HEK293 (cell line): ENCODE measurements around the gene LBX1.

Experiments used
- CTCF ChIA-PET: fragments of 350-600 bp; formaldehyde crosslinking; extraction: SDS; loops from one replicate; lab custom pipeline; 2021; ENCODE audit warnings: antibody characterized with exemption; lab: Yijun Ruan, JAX
- POLR2A ChIA-PET: fragments of 300-600 bp; formaldehyde crosslinking; extraction: SDS; loops from one replicate; lab custom pipeline; 2020; ENCODE audit warnings: antibody characterized with exemption, inconsistent platforms; lab: Yijun Ruan, JAX
- H3K27ac ChIP-seq: fragments of 200-500 bp; sonication (Bioruptor generic); 2 replicates; pipeline ENCODE4 v1.5.1; 2014; ENCODE audit warnings: low read depth, low read length, control low read depth, inconsistent platforms; ENCODE audit errors: extremely low read depth
- H3K36me3 ChIP-seq, 2 experiments: fragments of 200-500 bp in 1 of 2; sonication (Bioruptor generic) in 1 of 2; 1 replicate in 1 of 2; 2 replicates in 1 of 2; pipeline ENCODE4 v1.5.1; 2014 to 2017; ENCODE audit warnings: inconsistent platforms in 2 of 2, low read length in 2 of 2; ENCODE audit not compliant: control insufficient read depth in 2 of 2, insufficient read depth in 1 of 2
- H3K4me1 ChIP-seq: fragments of 200-500 bp; sonication (Bioruptor generic); 2 replicates; pipeline ENCODE4 v1.5.1; 2014; ENCODE audit warnings: mild to moderate bottlenecking, low read length, inconsistent platforms; ENCODE audit not compliant: control insufficient read depth, insufficient read depth
- H3K4me3 ChIP-seq: 2 replicates; pipeline ENCODE4 v1.5.1; 2011; ENCODE audit warnings: low read depth, mild to moderate bottlenecking, control low read depth, low read length, moderate library complexity
- H3K9me3 ChIP-seq: fragments of 200-500 bp; sonication (Bioruptor generic); 2 replicates; pipeline ENCODE4 v1.5.1; 2014; ENCODE audit warnings: low read depth, low read length, inconsistent platforms; ENCODE audit not compliant: control insufficient read depth, insufficient read depth
- GFI1B ChIP-seq: fragments of 450-650 bp; formaldehyde crosslinking; IDR thresholded peaks from 2 replicates; pipeline ENCODE4 v1.5.1; 2016; ENCODE audit warnings: missing biosample characterization, missing genetic modification characterization
- GLIS1 ChIP-seq: fragments of 450-650 bp; formaldehyde crosslinking; IDR thresholded peaks from 2 replicates; pipeline ENCODE4 v1.5.1; 2016; ENCODE audit warnings: missing biosample characterization, missing genetic modification characterization
- HOXA7 ChIP-seq: sonication (generic); formaldehyde crosslinking; IDR thresholded peaks from 2 replicates; pipeline ENCODE4 v1.8.1; 2022; ENCODE audit warnings: missing genetic modification reagents, borderline replicate concordance
- HOXD13 ChIP-seq: sonication (generic); formaldehyde crosslinking; IDR thresholded peaks from 2 replicates; pipeline ENCODE4 v1.8.0; 2022; ENCODE audit warnings: missing genetic modification reagents, borderline replicate concordance
- KLF7 ChIP-seq: fragments of 450-650 bp; formaldehyde crosslinking; IDR thresholded peaks from 2 replicates; pipeline ENCODE4 v1.5.1; 2016; ENCODE audit warnings: missing biosample characterization, missing genetic modification characterization, borderline replicate concordance
- SCRT2 ChIP-seq: fragments of 450-650 bp; formaldehyde crosslinking; IDR thresholded peaks from 2 replicates; pipeline ENCODE4 v1.5.1; 2016; ENCODE audit warnings: missing biosample characterization, missing genetic modification characterization
- SP7 ChIP-seq: fragments of 450-650 bp; formaldehyde crosslinking; IDR thresholded peaks from 2 replicates; pipeline ENCODE4 v1.5.1; 2016; ENCODE audit warnings: missing biosample characterization, missing genetic modification characterization
- ZBTB1 ChIP-seq: fragments of 450-650 bp; formaldehyde crosslinking; IDR thresholded peaks from 2 replicates; pipeline ENCODE4 v1.5.1; 2016; ENCODE audit warnings: missing biosample characterization, missing genetic modification characterization
- ZBTB20 ChIP-seq: fragments of 450-650 bp; formaldehyde crosslinking; IDR thresholded peaks from 2 replicates; pipeline ENCODE4 v1.5.1; 2016; ENCODE audit warnings: missing biosample characterization, missing genetic modification characterization
- ZFP41 ChIP-seq: fragments of 450-650 bp; formaldehyde crosslinking; IDR thresholded peaks from 2 replicates; pipeline ENCODE4 v1.5.1; 2016; ENCODE audit warnings: missing biosample characterization, missing genetic modification characterization, borderline replicate concordance
- ZIC2 ChIP-seq: fragments of 450-650 bp; formaldehyde crosslinking; IDR thresholded peaks from 2 replicates; pipeline ENCODE4 v1.5.1; 2016; ENCODE audit warnings: missing biosample characterization, missing genetic modification characterization
- ZNF157 ChIP-seq: fragments of 450-650 bp; formaldehyde crosslinking; IDR thresholded peaks from 2 replicates; pipeline ENCODE4 v1.5.1; 2016; ENCODE audit warnings: missing biosample characterization, missing genetic modification characterization
- ZNF202 ChIP-seq: fragments of 450-650 bp; formaldehyde crosslinking; IDR thresholded peaks from 2 replicates; pipeline ENCODE4 v1.5.1; 2016; ENCODE audit warnings: missing biosample characterization, missing genetic modification characterization, borderline replicate concordance
- ZNF211 ChIP-seq: fragments of 450-650 bp; formaldehyde crosslinking; IDR thresholded peaks from 2 replicates; pipeline ENCODE4 v1.5.1; 2016; ENCODE audit warnings: low read depth, missing biosample characterization, missing genetic modification characterization
- ZNF341 ChIP-seq: fragments of 450-650 bp; formaldehyde crosslinking; IDR thresholded peaks from 2 replicates; pipeline ENCODE4; 2016; ENCODE audit warnings: low read depth, missing biosample characterization, missing genetic modification characterization
- ZNF394 ChIP-seq: fragments of 450-650 bp; formaldehyde crosslinking; IDR thresholded peaks from 2 replicates; pipeline ENCODE4 v1.5.1; 2016; ENCODE audit warnings: missing biosample characterization, missing genetic modification characterization, mild to moderate bottlenecking, moderate library complexity, borderline replicate concordance
- ZNF473 ChIP-seq: fragments of 450-650 bp; formaldehyde crosslinking; IDR thresholded peaks from 2 replicates; pipeline ENCODE4 v1.5.1; 2017; ENCODE audit warnings: missing biosample characterization, missing genetic modification characterization
- ZNF501 ChIP-seq: fragments of 450-650 bp; formaldehyde crosslinking; IDR thresholded peaks from 2 replicates; pipeline ENCODE4 v1.5.1; 2016; ENCODE audit warnings: missing biosample characterization, missing genetic modification characterization
- ZNF561 ChIP-seq: fragments of 450-650 bp; IDR thresholded peaks from 2 replicates; pipeline ENCODE4 v1.5.1; 2018; ENCODE audit warnings: missing biosample characterization, missing genetic modification characterization, borderline replicate concordance
- ZNF600 ChIP-seq: fragments of 450-650 bp; formaldehyde crosslinking; IDR thresholded peaks from 2 replicates; pipeline ENCODE4 v1.5.1; 2016; ENCODE audit warnings: missing biosample characterization, missing genetic modification characterization
- ZSCAN30 ChIP-seq: fragments of 450-650 bp; IDR thresholded peaks from 2 replicates; pipeline ENCODE4 v1.5.1; 2018; ENCODE audit warnings: missing biosample characterization, mild to moderate bottlenecking, missing genetic modification characterization, moderate library complexity
- TF ChIP-seq, protein P1 (sequence below): fragments of 450-650 bp; formaldehyde crosslinking; IDR thresholded peaks from 2 replicates; pipeline ENCODE4 v1.5.1; 2016; ENCODE audit warnings: missing biosample characterization, missing genetic modification characterization
- TF ChIP-seq, protein P2 (sequence below): fragments of 450-650 bp; formaldehyde crosslinking; IDR thresholded peaks from 2 replicates; pipeline ENCODE4 v1.5.1; 2016; ENCODE audit warnings: missing biosample characterization, missing genetic modification characterization, low read depth

The LBX1 gene

DNA sequence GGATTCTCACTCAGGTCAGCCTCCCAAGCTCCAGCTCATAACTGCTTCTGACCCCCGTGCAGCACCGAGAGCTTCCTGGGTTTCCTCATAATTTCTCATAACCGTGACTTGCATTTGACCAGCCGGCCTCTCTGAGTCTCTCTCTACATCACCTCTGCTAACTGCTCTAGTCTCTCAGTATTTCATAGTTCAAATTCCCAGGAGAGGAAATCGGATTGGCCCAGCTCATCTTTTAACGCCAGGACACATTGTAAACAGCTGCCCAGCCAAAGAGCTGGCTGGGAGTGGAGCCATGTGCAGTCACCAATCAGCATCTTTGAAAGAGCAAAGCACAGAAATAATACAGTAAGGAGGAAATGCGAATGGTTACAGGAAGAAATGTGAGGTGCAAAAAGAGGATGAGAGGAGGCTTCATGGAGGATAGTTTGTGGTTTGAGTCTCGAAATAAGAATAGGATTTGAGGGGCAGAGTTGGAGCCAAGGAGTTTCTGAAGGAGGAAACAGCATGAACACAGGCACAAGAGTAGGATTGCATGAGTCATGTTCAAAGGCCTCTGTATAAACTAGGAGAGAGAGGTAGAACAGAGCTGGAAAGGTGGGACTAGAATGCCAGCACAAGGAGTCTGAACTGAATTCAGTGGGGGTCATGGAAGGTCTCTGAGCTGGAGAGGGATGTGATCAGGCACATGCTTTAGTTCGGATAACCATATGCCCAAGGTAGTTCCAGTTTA lies 15.2 kb upstream of the LBX1 start:
- TF ChIP-seq ZSCAN30 (tag by site-specific recombination) (no peak), ZNF561 (tag by site-specific recombination) (no peak), ZBTB1 (tag by site-specific recombination) (no peak), ZNF501 (no peak), ZNF600 (tag by site-specific recombination) (peak; percentile 36; the same call in 1 of the 2 replicates), ZNF211 (tag by site-specific recombination) (no peak), ZFP41 (tag by site-specific recombination) (no peak), SP7 (tag by site-specific recombination) (0 out of 2 replicates have a peak, but pooled peaks have one; percentile 11), ZBTB20 (peak; percentile 41; the same call in 1 of the 2 replicates)
- peaks cover 0 to 8% of the 10 kb centered on the region in 2 experiments; a peak in 1 of 3 replicates for H3K36me3 ChIP-seq
- no peaks in the 10 kb centered on the region for H3K9me3 ChIP-seq
- H3K4me1 ChIP-seq = no peaks in the 10 kb centered on the region
- POLR2A ChIA-PET = interaction anchor here (1.3 kb wide), 1 partner anchor 15 kb away, joined by 3 read pairs; the partner anchor contains the start of gene LBX1
- H3K4me3 ChIP-seq = no peak overlapping the region
- no peak overlapping the region for H3K27ac ChIP-seq
- CTCF ChIA-PET = interaction anchor here (1.2 to 1.6 kb wide), 2 partner anchors 34 to 47 kb away, joined by 3 read pairs; no protein-coding TSS in a partner anchor

DNA sequence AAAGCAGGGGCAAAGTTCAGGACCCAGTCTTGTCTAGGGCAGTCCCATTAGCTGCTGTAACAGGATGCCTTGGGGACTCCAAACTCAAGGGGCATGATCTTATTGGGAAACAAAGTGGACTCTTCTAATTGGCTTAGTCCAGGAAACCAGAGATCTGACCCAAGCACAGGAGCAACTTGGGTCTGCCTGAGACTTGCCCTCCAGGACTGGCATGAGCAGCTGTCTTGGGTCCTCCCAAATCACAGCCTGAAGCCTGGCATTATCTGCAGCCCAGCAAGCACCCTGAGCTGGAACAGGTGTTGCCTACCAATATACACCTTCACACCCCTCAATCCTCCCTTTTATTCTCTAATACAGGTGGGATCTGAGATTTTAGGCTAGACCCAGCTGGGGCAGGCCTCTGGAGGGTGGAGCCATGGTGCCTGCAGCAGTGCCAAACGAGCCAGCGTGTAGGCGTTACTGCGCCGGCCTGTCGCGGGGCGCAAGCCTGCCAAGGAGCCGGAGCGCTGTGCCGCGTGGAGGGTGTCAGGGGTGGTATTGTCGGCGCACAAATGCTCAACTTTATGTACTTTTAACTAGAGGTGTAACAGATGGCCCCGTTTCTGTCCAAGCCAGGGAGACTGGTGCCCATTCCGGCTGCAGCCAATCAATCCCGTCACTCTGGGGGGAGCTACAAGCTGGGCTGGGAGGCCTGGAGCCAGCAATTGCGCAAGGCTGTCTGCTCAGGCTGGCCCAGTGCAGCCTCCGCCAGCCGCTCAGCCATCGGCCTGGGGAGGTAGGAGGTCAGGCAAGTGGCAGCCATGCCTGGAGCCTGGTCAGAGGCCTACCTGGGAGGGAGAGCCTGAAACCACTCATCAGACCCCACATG lies 12.8 kb upstream of the LBX1 start:
- Histone ChIP-seq H3K9me3 (no peaks in the 10 kb centered on the region), H3K4me3 (no peak overlapping the region), H3K36me3 (peaks cover 0 to 29% of the 10 kb centered on the region in 2 experiments; a peak in 1 of 3 replicates), H3K27ac (no peak overlapping the region), H3K4me1 (no peaks in the 10 kb centered on the region)
- ChIA-PET CTCF (interaction anchor here (0.6 to 1.0 kb wide), 3 partner anchors 24 to 200 kb away, joined by 3 to 4 read pairs (median 3); no protein-coding TSS in a partner anchor), POLR2A (no interaction called here)
- TF ChIP-seq ZNF394 (no peak), GLIS1 (tag by site-specific recombination) (0 out of 2 replicates have a peak, but pooled peaks have one; percentile 46)
- TF ChIP-seq, protein P1, sequence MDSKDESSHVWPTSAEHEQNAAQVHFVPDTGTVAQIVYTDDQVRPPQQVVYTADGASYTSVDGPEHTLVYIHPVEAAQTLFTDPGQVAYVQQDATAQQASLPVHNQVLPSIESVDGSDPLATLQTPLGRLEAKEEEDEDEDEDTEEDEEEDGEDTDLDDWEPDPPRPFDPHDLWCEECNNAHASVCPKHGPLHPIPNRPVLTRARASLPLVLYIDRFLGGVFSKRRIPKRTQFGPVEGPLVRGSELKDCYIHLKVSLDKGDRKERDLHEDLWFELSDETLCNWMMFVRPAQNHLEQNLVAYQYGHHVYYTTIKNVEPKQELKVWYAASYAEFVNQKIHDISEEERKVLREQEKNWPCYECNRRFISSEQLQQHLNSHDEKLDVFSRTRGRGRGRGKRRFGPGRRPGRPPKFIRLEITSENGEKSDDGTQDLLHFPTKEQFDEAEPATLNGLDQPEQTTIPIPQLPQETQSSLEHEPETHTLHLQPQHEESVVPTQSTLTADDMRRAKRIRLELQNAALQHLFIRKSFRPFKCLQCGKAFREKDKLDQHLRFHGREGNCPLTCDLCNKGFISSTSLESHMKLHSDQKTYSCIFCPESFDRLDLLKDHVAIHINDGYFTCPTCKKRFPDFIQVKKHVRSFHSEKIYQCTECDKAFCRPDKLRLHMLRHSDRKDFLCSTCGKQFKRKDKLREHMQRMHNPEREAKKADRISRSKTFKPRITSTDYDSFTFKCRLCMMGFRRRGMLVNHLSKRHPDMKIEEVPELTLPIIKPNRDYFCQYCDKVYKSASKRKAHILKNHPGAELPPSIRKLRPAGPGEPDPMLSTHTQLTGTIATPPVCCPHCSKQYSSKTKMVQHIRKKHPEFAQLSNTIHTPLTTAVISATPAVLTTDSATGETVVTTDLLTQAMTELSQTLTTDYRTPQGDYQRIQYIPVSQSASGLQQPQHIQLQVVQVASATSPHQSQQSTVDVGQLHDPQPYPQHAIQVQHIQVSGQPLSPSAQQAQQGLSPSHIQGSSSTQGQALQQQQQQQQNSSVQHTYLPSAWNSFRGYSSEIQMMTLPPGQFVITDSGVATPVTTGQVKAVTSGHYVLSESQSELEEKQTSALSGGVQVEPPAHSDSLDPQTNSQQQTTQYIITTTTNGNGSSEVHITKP (tag by site-specific recombination) = 0 out of 2 replicates have a peak, but pooled peaks have one; percentile 11

DNA sequence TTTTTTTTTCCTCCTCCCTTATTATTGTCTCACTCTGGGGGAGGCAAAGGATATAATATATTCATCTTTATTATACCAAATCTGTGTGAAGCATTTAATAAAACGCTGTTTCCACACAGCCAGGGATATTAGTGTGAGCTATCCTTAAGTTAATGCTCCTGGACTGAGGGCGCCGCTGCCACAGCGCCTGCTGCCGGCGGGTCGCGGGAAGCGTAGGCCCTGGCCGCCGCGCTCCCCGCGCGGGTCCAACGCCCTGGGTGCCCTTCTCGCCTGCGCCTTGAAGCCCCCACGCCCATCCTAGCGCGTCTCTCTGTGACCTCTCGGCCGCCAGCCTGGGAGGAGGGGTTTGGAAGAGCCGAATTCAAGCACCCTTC lies 9.5 kb upstream of the LBX1 start:
- Histone ChIP-seq H3K4me3 (no peak overlapping the region), H3K27ac (no peak overlapping the region), H3K9me3 (no peaks in the 10 kb centered on the region), H3K36me3 (peaks cover 0 to 43% of the 10 kb centered on the region in 2 experiments; a peak in 2 of 3 replicates), H3K4me1 (no peaks in the 10 kb centered on the region)
- ChIA-PET CTCF (no interaction called here), POLR2A (interaction anchor here (2.3 kb wide), 1 partner anchor 8 kb away, joined by 9 read pairs; the partner anchor contains the start of gene LBX1)
- no peak for TF ChIP-seq GFI1B (tag by site-specific recombination)
- TF ChIP-seq ZNF202 (tag by site-specific recombination) = no peak
- TF ChIP-seq KLF7 (tag by site-specific recombination) = no peak
- TF ChIP-seq HOXA7 (CRISPR knock-in tag) = no peak
- no peak for TF ChIP-seq ZNF473 (tag by site-specific recombination)
- no peak for TF ChIP-seq ZIC2 (tag by site-specific recombination)
- TF ChIP-seq ZNF157 = no peak
- no peak for TF ChIP-seq HOXD13 (CRISPR knock-in tag)
- TF ChIP-seq SCRT2 (tag by site-specific recombination) = no peak
- TF ChIP-seq, protein P2, sequence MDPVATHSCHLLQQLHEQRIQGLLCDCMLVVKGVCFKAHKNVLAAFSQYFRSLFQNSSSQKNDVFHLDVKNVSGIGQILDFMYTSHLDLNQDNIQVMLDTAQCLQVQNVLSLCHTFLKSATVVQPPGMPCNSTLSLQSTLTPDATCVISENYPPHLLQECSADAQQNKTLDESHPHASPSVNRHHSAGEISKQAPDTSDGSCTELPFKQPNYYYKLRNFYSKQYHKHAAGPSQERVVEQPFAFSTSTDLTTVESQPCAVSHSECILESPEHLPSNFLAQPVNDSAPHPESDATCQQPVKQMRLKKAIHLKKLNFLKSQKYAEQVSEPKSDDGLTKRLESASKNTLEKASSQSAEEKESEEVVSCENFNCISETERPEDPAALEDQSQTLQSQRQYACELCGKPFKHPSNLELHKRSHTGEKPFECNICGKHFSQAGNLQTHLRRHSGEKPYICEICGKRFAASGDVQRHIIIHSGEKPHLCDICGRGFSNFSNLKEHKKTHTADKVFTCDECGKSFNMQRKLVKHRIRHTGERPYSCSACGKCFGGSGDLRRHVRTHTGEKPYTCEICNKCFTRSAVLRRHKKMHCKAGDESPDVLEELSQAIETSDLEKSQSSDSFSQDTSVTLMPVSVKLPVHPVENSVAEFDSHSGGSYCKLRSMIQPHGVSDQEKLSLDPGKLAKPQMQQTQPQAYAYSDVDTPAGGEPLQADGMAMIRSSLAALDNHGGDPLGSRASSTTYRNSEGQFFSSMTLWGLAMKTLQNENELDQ (tag by site-specific recombination) = no peak
- TF ChIP-seq ZNF341 (tag by site-specific recombination) = no peak
